NK-92 (cell line): Measurements from ENCODE around the gene AIFM1.

Experiments
- DNase-seq: peaks from one replicate; lab custom pipeline; 2025; ENCODE audit not compliant: unreplicated experiment; lab: John Stamatoyannopoulos, UW

AIFM1 gene

GRCh38 chrX:130097507-130098209 is 68.0 kb downstream of the AIFM1 start:
- DNase-seq: no peak

DNA sequence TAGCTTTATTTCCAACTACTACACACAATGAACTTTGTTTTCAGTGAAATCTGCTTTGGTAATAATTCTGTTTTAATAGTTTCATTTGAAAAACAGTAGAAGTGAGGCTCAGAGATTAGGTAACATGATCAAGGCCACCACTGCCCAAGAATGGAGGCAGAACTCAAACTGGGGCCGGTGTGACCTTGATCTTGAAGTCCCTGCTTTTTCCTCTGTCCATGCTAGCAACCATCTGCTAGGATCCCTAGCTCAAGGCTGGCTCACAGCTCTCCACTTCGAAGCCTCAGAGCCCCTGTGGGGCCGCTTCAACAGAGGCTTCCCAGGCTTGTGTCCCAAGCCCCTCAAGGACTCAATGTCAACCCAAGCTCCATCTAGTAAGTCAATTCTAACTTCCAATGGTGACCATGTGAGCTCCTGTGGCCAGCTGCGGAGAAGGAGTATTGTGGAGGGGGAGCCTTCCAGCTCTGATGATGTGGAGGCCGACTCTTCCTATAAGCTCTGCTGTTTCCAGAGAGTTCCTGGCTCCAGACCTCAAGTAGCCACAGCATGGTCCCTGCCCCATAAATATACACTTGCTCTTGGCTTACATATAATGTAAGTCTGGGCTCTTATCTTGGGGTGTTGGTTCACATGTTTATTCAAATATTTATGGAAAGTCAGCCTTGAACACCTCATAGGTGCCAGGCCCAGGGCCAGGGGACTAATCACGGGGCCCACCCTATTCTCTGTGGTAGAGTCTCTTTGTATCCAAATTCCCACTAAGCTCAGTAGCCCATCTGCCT is 70.2 kb downstream of the AIFM1 start:
- DNase-seq: no peak

DNA sequence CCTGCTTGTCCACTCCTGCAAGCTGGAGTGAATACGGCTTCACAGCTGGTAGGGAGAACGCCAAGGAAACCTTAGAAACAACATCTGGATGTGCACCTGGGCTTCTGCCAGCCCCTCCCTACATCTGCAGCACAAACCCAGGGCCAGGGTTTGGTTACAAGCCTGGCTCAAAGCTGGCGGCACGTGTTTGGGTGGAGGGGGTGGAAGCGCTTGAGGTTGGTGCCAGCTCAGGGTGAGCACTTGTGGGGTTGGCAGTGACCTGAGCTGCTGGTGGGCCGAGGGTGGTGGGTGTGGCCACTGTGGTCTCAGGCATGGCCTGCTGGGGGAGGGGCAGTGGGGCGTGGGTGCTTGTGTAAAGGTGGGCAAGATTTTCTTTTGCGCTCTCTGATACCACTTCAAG is 70.9 kb downstream of the AIFM1 start:
- no peak for DNase-seq

- no peak for DNase-seq
Observed at GRCh38 chrX:130093271-130093670, 72.4 kb downstream of the AIFM1 start.

GRCh38 chrX:130091980-130092522 is 73.6 kb downstream of the AIFM1 start:
- DNase-seq: peak; percentile 51

DNA sequence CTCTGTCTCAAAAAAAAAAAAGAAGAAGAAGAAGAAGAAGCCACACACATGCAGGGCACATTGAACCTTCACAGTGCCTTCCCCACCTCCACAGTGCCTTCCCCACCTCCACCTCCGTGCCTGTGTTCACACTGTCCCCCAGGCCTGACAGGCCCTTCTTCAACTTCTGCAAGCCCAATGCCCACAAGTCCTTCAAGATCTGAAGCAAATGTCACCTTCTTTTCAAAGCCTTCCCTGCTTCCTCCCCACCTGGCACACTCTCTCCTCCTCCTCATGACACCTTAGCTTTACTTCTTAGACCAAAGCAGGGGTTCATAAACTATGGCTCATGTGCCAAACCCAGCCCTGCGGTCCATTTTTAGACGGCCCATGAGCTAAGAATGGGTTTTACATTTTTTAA is 75.3 kb downstream of the AIFM1 start:
- DNase-seq: no peak

DNA sequence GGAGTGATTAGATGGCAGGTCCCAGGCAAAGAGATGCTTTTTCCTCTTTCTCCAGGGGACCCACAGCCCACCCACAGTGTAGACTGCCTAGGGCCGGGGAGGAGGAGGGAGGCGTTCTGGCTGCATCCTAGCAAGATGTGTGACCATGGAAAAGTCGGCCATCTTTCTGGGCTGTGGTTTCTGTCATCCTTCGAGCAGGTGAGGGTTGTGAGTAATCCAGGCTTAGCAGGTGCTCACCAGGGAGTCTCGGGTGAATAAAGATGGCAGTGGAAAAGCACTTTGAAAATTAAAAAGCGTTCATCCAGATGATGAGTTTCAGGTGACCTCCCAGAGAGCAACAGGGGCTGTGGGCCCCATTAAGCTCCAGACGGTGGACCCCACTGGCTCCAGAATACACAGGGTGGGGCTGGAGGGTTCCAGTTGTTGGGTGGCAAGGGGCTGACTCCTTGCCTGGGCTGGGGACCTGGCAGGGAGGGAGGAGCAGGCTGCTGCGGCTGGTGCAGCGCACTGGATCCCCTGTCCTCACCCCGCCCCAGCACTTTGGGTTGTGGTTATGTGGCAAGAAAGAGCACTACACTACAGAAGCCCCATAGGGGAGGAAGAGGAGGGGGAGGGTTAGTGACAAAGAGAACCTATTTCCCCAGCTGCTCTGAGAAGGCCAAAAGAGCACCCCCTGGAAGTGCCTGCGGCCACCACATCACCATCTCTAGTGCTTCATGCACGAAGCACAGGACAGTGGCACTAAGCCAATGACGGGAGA is 79.0 kb downstream of the AIFM1 start:
- DNase-seq: no peak

- DNase-seq: no peak
Observed at GRCh38 chrX:130085551-130086446, 79.8 kb downstream of the AIFM1 start.

DNA sequence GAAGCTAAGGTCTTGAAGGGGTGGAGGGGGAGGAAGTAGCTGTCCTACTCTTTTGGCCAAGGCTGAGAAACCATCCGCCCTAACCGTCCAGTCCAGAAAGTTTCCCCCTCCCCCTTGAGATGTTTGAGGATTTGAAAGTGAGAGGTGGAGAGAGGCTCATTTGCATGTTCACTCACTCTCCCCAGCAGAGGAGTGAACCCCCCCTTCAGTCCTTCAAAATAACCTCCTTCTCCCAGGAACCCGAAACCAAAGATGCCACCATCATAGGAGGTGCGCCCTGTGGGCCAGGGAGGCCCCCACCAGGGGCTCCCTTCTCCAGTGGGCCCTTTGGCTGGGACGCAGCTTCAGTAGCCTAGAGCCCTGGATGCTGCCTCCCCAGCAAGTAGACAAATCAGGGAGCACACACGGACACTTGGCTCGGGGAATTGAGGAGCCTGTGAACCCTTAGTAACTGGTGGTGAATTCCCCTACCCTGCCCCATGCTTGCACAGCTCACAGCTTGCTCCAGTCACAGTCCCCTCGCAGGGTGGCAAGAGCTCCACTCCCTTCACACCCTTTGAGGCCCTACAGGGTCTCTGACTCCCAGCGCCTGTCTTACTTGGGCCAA is 80.9 kb downstream of the AIFM1 start:
- no peak for DNase-seq

DNA sequence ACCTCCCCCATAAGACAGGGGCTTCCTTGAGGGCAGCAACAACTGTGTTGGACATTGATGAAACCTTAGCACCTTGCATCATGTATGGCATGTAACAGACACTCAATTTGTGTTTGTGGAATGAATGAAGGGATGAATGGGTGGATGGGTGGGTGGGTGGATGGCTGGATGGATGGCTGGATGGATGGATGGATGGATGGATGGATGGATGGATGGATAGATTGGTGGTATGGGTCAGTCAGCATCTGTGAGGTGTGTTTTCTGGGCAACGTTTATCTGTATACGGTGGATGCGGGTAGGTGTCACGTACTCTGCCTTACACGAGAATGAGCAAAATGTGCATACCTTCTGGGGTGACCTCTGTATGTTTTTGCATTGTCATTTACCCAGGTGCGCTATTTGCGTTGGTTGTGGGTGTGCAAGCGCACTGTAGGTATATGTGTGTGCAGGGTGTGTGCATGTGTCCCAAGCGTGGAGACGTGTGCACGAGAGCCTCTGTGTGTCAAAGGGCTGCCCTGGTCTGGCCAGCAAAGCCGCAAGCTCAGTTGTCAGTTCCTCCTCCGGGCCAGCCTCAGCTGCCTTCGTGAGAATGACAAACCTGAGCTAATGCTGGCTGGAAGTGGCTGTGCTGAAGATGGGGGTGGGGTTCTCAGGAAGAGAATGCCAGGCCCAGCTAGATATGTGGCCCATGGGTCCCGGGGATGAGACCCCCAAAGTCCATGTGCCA is 81.8 kb downstream of the AIFM1 start:
- DNase-seq: no peak

DNA sequence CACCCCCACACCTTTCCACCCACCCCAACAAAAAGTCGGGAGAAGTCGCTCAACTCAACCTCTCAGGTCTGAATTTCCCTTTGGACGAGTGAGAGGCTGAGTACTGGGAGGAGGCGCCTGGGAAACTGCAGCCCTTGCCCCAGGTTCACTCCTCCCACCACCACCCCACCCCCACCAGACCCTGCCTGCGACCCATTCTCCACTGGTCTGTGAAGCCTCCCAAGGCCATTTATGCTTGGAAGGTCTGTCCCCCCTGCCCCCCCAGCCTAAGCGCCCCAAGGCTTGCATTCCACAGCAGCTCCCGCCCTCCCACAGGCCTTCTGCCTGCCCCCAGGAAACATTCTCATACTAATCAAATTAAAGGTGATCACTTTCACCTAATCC is 82.5 kb downstream of the AIFM1 start:
- no peak for DNase-seq

- no peak for DNase-seq
Observed at GRCh38 chrX:130082244-130083106, 83.2 kb downstream of the AIFM1 start.

DNA sequence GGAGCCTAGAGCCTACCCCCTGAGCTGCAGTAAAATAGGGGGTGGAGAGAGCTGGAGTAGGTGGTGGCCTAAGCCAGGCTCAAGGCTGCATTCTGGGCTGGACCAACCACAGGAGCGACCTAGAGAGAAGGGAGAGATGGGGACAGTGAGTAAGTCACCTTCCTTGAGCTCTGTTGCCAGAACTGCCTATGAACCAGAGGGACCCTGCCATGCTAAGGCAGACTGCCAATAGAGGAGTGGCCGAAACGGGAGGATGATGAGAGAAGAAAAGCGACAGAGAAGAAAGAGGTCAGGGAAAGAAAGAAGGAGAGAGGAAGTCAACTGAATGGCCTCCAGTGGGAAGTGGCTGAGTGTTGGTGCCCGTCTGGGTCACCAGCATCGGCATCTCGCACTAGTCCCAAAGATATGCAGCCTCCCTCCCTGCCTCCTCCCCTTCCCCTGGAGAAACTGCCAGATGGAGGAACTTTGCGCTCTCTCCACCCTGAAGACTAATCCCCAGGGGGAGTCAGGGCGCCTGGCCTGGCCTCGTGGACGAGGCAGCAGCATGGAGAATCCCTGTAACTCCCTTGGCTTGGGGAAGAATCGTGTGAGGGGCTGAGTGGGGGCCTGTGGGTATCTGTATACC is 84.1 kb downstream of the AIFM1 start:
- no peak for DNase-seq

GRCh38 chrX:130080791-130081367 is 84.8 kb downstream of the AIFM1 start:
- no peak for DNase-seq

- DNase-seq: no peak
Observed at GRCh38 chrX:130079824-130080406, 85.7 kb downstream of the AIFM1 start.
